K562 (cell line): ENCODE data around the gene GABPB1. TPM values are rescaled to one million over a fixed set of nuclear protein-coding genes. Genes with fewer than 3 reads are reported as not detected.

Source experiments
- ATAC-seq: fragments of 200-7000 bp; cut with Tn5 transposase; 3 replicates; pipeline ENCODE4 v1.9.1; 2020; ENCODE audit warnings: moderate library complexity
- BruUV-seq: library from RNA; stranded (reverse); fragments of 400-500 nt; replicated peaks from 2 replicates; lab custom pipeline; 2021; lab: Mats Ljungman, UMichigan
- CTCF ChIA-PET: fragments of 300-600 bp; formaldehyde crosslinking; extraction: SDS; loops from one replicate; lab custom pipeline; 2021; ENCODE audit warnings: low intra/inter-chr PET ratio; lab: Yijun Ruan, JAX
- POLR2A ChIA-PET: fragments of 300-600, 350-650 bp; sonication (Branson Sonifier 250); formaldehyde crosslinking; extraction: SDS; loops from one replicate; lab custom pipeline; 2021; ENCODE audit warnings: antibody characterized with exemption, inconsistent platforms; lab: Yijun Ruan, JAX
- DNase-seq, 4 experiments: peaks; one replicate each; pipeline versions ENCODE4 v3.0.0 to v3.0.0-alpha.2; 2011 to 2018; ENCODE audit warnings: low spot score in 3 of 4, mixed read lengths in 3 of 4; ENCODE audit errors: extremely low read depth in 1 of 4
- FAIRE-seq: peaks from 2 replicates; lab custom pipeline; 2011; peaks lifted over from hg19 to GRCh38; lab: Jason Lieb, UNC
- H2AFZ ChIP-seq: 2 replicates; pipeline ENCODE4 v1.6.0; 2011; ENCODE audit warnings: low read depth, low read length, control low read depth, inconsistent platforms
- H3K27ac ChIP-seq: fragments of 200-600 bp; 3 replicates; pipeline ENCODE4 v1.8.0; 2011; ENCODE audit warnings: low read depth, mild to moderate bottlenecking, control low read depth, inconsistent platforms, low read length, moderate library complexity, mixed read lengths; ENCODE audit errors: extremely low read depth
- H3K27me3 ChIP-seq, 2 experiments: fragments of 300-600 bp in 1 of 2; 2 replicates in 1 of 2; 3 replicates in 1 of 2; pipeline versions ENCODE4 v1.6.0 to v1.8.0; 2011; ENCODE audit warnings: inconsistent platforms in 2 of 2, low read length in 2 of 2, mild to moderate bottlenecking in 1 of 2, mixed read lengths in 1 of 2, moderate library complexity in 1 of 2; ENCODE audit not compliant: control insufficient read depth in 2 of 2, insufficient read depth in 2 of 2
- H3K36me3 ChIP-seq: fragments of 300-600 bp; 3 replicates; pipeline ENCODE4 v1.8.0; 2011; ENCODE audit warnings: mild to moderate bottlenecking, low read length, inconsistent platforms; ENCODE audit not compliant: control insufficient read depth, insufficient read depth
- H3K4me1 ChIP-seq, 2 experiments: fragments of 200-600 bp in 1 of 2; replicated peaks in 1 of 2; 2 replicates in 1 of 2; 3 replicates in 1 of 2; pipeline versions ENCODE4 v1.5.1 to v1.8.0; 2011; ENCODE audit warnings: inconsistent platforms in 2 of 2, low read length in 2 of 2, mild to moderate bottlenecking in 1 of 2, mixed read lengths in 1 of 2, moderate library complexity in 1 of 2; ENCODE audit not compliant: control insufficient read depth in 2 of 2, insufficient read depth in 2 of 2
- H3K4me2 ChIP-seq: 2 replicates; pipeline ENCODE4 v1.6.1; 2011; ENCODE audit warnings: low read length, control low read depth, inconsistent platforms, mixed read lengths; ENCODE audit not compliant: insufficient read depth
- H3K4me3 ChIP-seq: fragments of 200-600 bp; sonication (generic), shearing (Covaris generic); 2 replicates; pipeline ENCODE4 v1.5.1; 2016; ENCODE audit warnings: control low read depth, inconsistent platforms
- H3K79me2 ChIP-seq: fragments of 200-600 bp; 3 replicates; pipeline ENCODE4 v1.8.0; 2011; ENCODE audit warnings: low read length, inconsistent platforms; ENCODE audit not compliant: control insufficient read depth, insufficient read depth
- H3K9ac ChIP-seq, 2 experiments: 2 replicates each; pipeline versions ENCODE4 v1.6.0 to v1.6.1; 2011; ENCODE audit warnings: low read depth in 2 of 2, low read length in 2 of 2, control low read depth in 1 of 2, inconsistent platforms in 1 of 2, mild to moderate bottlenecking in 1 of 2, mixed read lengths in 1 of 2; ENCODE audit not compliant: insufficient read depth in 1 of 2
- H3K9me1 ChIP-seq: one replicate; pipeline ENCODE4 v1.6.0; 2011; ENCODE audit warnings: inconsistent platforms, mild to moderate bottlenecking, low read length, moderate library complexity; ENCODE audit not compliant: control insufficient read depth, insufficient read depth
- H3K9me3 ChIP-seq: replicated peaks from 2 replicates; pipeline ENCODE4 v1.5.1; 2011; ENCODE audit warnings: low read depth, low read length, inconsistent platforms; ENCODE audit not compliant: control insufficient read depth, insufficient read depth
- H4K20me1 ChIP-seq: replicated peaks from 2 replicates; pipeline ENCODE4 v1.6.1; 2011; ENCODE audit warnings: low read length, inconsistent platforms, mixed read lengths; ENCODE audit not compliant: control insufficient read depth, insufficient read depth
- BACH1 ChIP-seq: fragments of 200-800 bp; sonication (Bioruptor generic); IDR thresholded peaks from 2 replicates; pipeline ENCODE4 v1.6.1; 2016; ENCODE audit warnings: missing genetic modification characterization, missing compliant biosample characterization
- BRD4 ChIP-seq: fragments of 200-600 bp; sonication (generic); IDR thresholded peaks from 2 replicates; pipeline ENCODE4 v1.6.1; 2017; ENCODE audit warnings: inconsistent platforms
- C11orf30 ChIP-seq: fragments of 450-650 bp; IDR thresholded peaks from 2 replicates; pipeline ENCODE4 v1.6.1; 2016; ENCODE audit warnings: low read depth, mild to moderate bottlenecking
- EP400 ChIP-seq: fragments of 450-650 bp; IDR thresholded peaks from 2 replicates; pipeline ENCODE4 v1.6.1; 2017; ENCODE audit warnings: antibody characterized with exemption, mild to moderate bottlenecking, moderate library complexity
- FOXM1 ChIP-seq, 2 experiments: fragments of 450-650 bp in 1 of 2; sonication (generic) in 1 of 2; formaldehyde crosslinking in 1 of 2; IDR thresholded peaks; 2 replicates each; pipeline versions ENCODE4 v1.6.1 to v1.9.0; 2017 to 2022; ENCODE audit warnings: low read depth in 2 of 2, mild to moderate bottlenecking in 2 of 2, missing genetic modification reagents in 1 of 2, moderate library complexity in 1 of 2
- HNRNPH1 ChIP-seq: fragments of 200-400 bp; formaldehyde crosslinking; optimal IDR thresholded peaks from 2 replicates; pipeline ENCODE3; 2017; ENCODE audit warnings: low read depth, mild to moderate bottlenecking, low read length, moderate library complexity
- KDM1A ChIP-seq, 2 experiments: fragments of 450-650 bp; IDR thresholded peaks; 2 replicates each; pipeline ENCODE4 v1.6.1; 2016; ENCODE audit warnings: mild to moderate bottlenecking in 2 of 2
- MAFF ChIP-seq: IDR thresholded peaks from 2 replicates; pipeline ENCODE4 v1.6.1; 2012; ENCODE audit warnings: low read length, improper control_type of control experiment
- MAFG ChIP-seq: fragments of 450-650 bp; conservative IDR thresholded peaks from 2 replicates; pipeline ENCODE4 v1.6.1; 2016; ENCODE audit warnings: missing genetic modification characterization, missing compliant biosample characterization
- MEIS2 ChIP-seq: fragments of 450-650 bp; IDR thresholded peaks from 2 replicates; pipeline ENCODE4 v1.6.1; 2014; ENCODE audit warnings: mild to moderate bottlenecking; ENCODE audit not compliant: partially characterized antibody
- NFE2 ChIP-seq: IDR thresholded peaks from 2 replicates; pipeline ENCODE4 v1.6.1; 2014; ENCODE audit warnings: antibody characterized with exemption, low read depth
- NFE2L1 ChIP-seq: fragments of 450-650 bp; IDR thresholded peaks from 2 replicates; pipeline ENCODE4 v1.6.1; 2016; ENCODE audit warnings: missing genetic modification characterization, low read depth, mild to moderate bottlenecking, missing compliant biosample characterization, moderate library complexity, borderline replicate concordance
- NFIC ChIP-seq: fragments of 450-650 bp; IDR thresholded peaks from 2 replicates; pipeline ENCODE4 v1.6.1; 2017; ENCODE audit warnings: mild to moderate bottlenecking, inconsistent platforms
- RBM25 ChIP-seq: fragments of 200-400 bp; formaldehyde crosslinking; IDR thresholded peaks from 2 replicates; pipeline ENCODE4 v1.6.1; 2018; ENCODE audit warnings: low read length, low read depth, moderate library complexity; ENCODE audit not compliant: severe bottlenecking
- TAF1 ChIP-seq: IDR thresholded peaks from 2 replicates; pipeline ENCODE4 v1.6.1; 2011; ENCODE audit warnings: mild to moderate bottlenecking, low read length, moderate library complexity; ENCODE audit not compliant: insufficient read depth, control insufficient read depth, severe bottlenecking; ENCODE audit errors: extremely low read depth
- TCF15 ChIP-seq: fragments of 250-450 bp; sonication (Bioruptor Pico); IDR thresholded peaks from 2 replicates; pipeline ENCODE4 v1.8.0; 2022; ENCODE audit warnings: moderate library complexity, mild to moderate bottlenecking, inconsistent platforms
- TRIM24 ChIP-seq, 2 experiments: fragments of 450-650 bp; IDR thresholded peaks; 2 replicates each; pipeline ENCODE4 v1.6.1; 2016
- TRIM28 ChIP-seq: fragments of 450-650 bp; IDR thresholded peaks from 2 replicates; pipeline ENCODE4 v1.6.1; 2017
- ZFP36 ChIP-seq: fragments of 150-350 bp; IDR thresholded peaks from 2 replicates; pipeline ENCODE4 v1.6.1; 2018; ENCODE audit warnings: low read length, low read depth; ENCODE audit not compliant: partially characterized antibody
- ZNF224 ChIP-seq: sonication (generic); formaldehyde crosslinking; IDR thresholded peaks from 2 replicates; pipeline ENCODE4 v1.8.0; 2022; ENCODE audit warnings: mild to moderate bottlenecking, missing genetic modification reagents
- ZNF316 ChIP-seq: fragments of 450-650 bp; IDR thresholded peaks from 2 replicates; pipeline ENCODE4 v1.6.1; 2016
- ZNF717 ChIP-seq: fragments of 250-450 bp; sonication (Bioruptor Pico); IDR thresholded peaks from 2 replicates; pipeline ENCODE4 v1.5.0; 2021
- WGBS: fragments of 100-300 bp; shearing (Covaris generic); methylation state at CpG from one replicate; pipeline ENCODE4 v1.1.6; 2016; ENCODE audit warnings: low coverage, mixed read lengths; ENCODE audit not compliant: insufficient coverage; ENCODE audit errors: missing lambda C conversion rate; 5-methylcytosine and 5-hydroxymethylcytosine counted together
- in situ Hi-C: fragments of 300-500 bp; cut with MboI; formaldehyde crosslinking; loops from 4 replicates; pipeline ENCODE4 v1.15.0; 2018; ENCODE audit warnings: inconsistent platforms, mixed read lengths
- intact Hi-C: fragments of 100-400 bp; cut with micrococcal nuclease; formaldehyde crosslinking; loops from 2 replicates; pipeline ENCODE4 v1.14.2; 2022
- polyA plus RNA-seq, 8 experiments: library from polyadenylated mRNA; depleted of rRNA in 4 of 8; stranded (reverse) in 5 of 8; unstranded in 3 of 8; fragments of >200 nt; fragmentation: Nextera tagmentation in 2 of 8; fragmentation: Illumina TruSeq in 1 of 8; extraction: Ambion mirVana in 2 of 8; extraction: Trizol in 1 of 8; gene quantifications; 2 replicates each; pipeline versions ENCODE4 v1.2.1 to v1.2.3, GENCODE V29; 2011 to 2014; ENCODE audit warnings: inconsistent platforms in 1 of 8, missing spikeins in 1 of 8
- total RNA-seq, 7 experiments: library from RNA; depleted of rRNA in 6 of 7; stranded (reverse); fragments of >200 nt in 6 of 7; fragmentation: Illumina TruSeq in 2 of 7; extraction: Trizol in 2 of 7; gene quantifications; 2 replicates each; pipeline versions ENCODE4 v1.2.1 to v1.2.3, GENCODE V29; 2011 to 2021; ENCODE audit warnings: low replicate concordance in 1 of 7
- TF ChIP-seq, protein P1 (sequence below): fragments of 250-450 bp; sonication (Bioruptor Pico); IDR thresholded peaks from 2 replicates; pipeline ENCODE4 v1.9.0; 2021; ENCODE audit warnings: mild to moderate bottlenecking
- TF ChIP-seq, protein P2 (sequence below): fragments of 450-650 bp; IDR thresholded peaks from 2 replicates; pipeline ENCODE4 v1.6.1; 2018; ENCODE audit warnings: mild to moderate bottlenecking, low read depth; ENCODE audit not compliant: partially characterized antibody

GABPB1 gene
- total and polyA plus RNA-seq, 9 of the 15 experiments (the other 6 are each of a cell fraction or from before 2014, with no cell fraction given), result 11.8 to 42.3 (median 33.2) TPM

DNA sequence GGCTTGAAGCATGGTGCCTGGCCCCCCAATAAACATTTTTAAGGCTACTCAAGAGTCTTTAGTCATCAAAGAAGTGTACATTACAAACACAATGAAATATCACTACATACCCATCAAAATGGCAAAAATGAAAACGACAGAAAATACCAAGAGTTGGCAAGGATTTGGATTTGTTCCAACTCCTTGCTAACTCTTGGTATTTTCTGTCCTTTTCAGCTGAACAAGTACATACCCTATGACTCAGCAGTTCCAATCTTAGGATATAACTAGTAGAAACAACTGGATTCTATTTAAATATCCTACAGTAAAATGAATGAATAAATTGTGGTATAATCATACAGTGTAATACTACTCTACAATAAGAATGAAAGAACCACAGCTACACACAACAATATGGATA is 25.1 kb upstream of the GABPB1 start:
- 36% methylated on average over 1 of the region's 1 CpG for WGBS
- DNase-seq (no peak), FAIRE-seq (no peak), ATAC-seq (no peak)
- H3K27ac ChIP-seq, result no peak overlapping the region
- no peaks in the 10 kb centered on the region for H3K79me2 ChIP-seq
- no peaks in the 10 kb centered on the region for H3K9me1 ChIP-seq
- H3K9ac ChIP-seq, result no peak overlapping the region
- no TSS peak for BruUV-seq
- H3K9me3 ChIP-seq, result no peaks in the 10 kb centered on the region
- no peaks in the 10 kb centered on the region for H4K20me1 ChIP-seq
- H3K4me2 ChIP-seq, result no peak overlapping the region
- H2AFZ ChIP-seq, result 0 out of 2 replicates have a peak overlapping the region, but pooled peaks have one; percentile 8
- intact Hi-C loops (no loop called here), in situ Hi-C loops (no loop called here)
- H3K4me3 ChIP-seq, result no peak overlapping the region
- ChIA-PET CTCF (no interaction called here), POLR2A (no interaction called here)
- no peaks in the 10 kb centered on the region for H3K36me3 ChIP-seq
- H3K4me1 ChIP-seq, result no peaks in the 10 kb centered on the region
- no peaks in the 10 kb centered on the region for H3K27me3 ChIP-seq
- peak; percentile 36; the same call in 1 of the 2 replicates for TF ChIP-seq BACH1 (tag)
- peak; percentile 80 for TF ChIP-seq NFIC
- TF ChIP-seq ZFP36, result peak; percentile 86
- TF ChIP-seq ZNF717 (CRISPR knock-in tag), result no peak
- no peak for TF ChIP-seq TAF1
- TF ChIP-seq ZNF316, result peak; percentile 85
- TF ChIP-seq TRIM28, result peak; percentile 78
- peak; percentile 72 for TF ChIP-seq NFE2
- TF ChIP-seq MAFF, result peak; percentile 80; the same call in 1 of the 2 replicates
- peak; percentile 73; the same call in 1 of the 2 replicates for TF ChIP-seq NFE2L1 (tag)
- TF ChIP-seq EP400, result no peak
- no peak for TF ChIP-seq FOXM1 (IDR thresholded peaks at IDR 0.05; ENCODE audit: low read depth)
- TF ChIP-seq FOXM1 (CRISPR knock-in tag; IDR thresholded peaks at IDR 0.05; ENCODE audit: low read depth), result no peak
- peak in 1 of 2 experiments; percentile 13; a peak in 1 of 4 replicates for TF ChIP-seq KDM1A (IDR thresholded peaks at IDR 0.05)
- TF ChIP-seq, protein P1, sequence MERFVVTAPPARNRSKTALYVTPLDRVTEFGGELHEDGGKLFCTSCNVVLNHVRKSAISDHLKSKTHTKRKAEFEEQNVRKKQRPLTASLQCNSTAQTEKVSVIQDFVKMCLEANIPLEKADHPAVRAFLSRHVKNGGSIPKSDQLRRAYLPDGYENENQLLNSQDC, result no peak
- TF ChIP-seq TRIM24 (IDR thresholded peaks at IDR 0.05), result peak in 1 of 2 experiments; percentile 36; a peak in 1 of 4 replicates
- no peak for TF ChIP-seq BRD4
- TF ChIP-seq, protein P2, sequence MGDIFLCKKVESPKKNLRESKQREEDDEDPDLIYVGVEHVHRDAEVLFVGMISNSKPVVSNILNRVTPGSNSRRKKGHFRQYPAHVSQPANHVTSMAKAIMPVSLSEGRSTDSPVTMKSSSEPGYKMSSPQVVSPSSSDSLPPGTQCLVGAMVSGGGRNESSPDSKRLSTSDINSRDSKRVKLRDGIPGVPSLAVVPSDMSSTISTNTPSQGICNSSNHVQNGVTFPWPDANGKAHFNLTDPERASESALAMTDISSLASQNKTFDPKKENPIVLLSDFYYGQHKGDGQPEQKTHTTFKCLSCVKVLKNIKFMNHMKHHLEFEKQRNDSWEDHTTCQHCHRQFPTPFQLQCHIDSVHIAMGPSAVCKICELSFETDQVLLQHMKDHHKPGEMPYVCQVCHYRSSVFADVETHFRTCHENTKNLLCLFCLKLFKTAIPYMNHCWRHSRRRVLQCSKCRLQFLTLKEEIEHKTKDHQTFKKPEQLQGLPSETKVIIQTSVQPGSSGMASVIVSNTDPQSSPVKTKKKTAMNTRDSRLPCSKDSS, result no peak
- TF ChIP-seq MAFG (tag), result peak; percentile 76
- TF ChIP-seq ZNF224 (CRISPR knock-in tag), result no peak
- no peak for TF ChIP-seq TCF15 (CRISPR knock-in tag)
- TF ChIP-seq HNRNPH1, result no peak
- peak; percentile 83 for TF ChIP-seq C11orf30
- peak; percentile 64 for TF ChIP-seq RBM25
- no peak for TF ChIP-seq MEIS2
